Activated naive CD4-positive, alpha-beta T cell (primary cell): ENCODE data around the gene MAST4.

Experiments
- DNase-seq, 4 experiments: peaks; one replicate each; lab custom pipeline; 2025; lab: John Stamatoyannopoulos, UW

Gene MAST4

DNA sequence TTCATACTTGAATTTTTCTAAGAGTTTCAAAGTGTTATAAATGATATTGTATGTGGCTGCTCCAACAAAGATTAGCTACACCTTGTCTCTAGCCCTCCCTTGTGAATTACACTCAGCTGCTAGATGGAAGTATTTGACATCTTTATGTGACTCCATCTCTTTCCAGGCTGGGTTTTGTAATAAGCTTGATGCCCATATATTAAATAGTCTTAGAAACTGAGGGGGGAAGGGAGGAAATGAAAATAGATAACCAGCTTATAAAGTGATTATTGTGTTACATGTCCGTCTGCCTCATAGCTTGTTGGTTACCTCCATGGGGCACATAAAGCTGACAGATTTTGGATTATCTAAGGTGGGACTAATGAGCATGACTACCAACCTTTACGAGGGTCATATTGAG lies 537.0 kb downstream of the MAST4 start:
- no peak for DNase-seq

DNA sequence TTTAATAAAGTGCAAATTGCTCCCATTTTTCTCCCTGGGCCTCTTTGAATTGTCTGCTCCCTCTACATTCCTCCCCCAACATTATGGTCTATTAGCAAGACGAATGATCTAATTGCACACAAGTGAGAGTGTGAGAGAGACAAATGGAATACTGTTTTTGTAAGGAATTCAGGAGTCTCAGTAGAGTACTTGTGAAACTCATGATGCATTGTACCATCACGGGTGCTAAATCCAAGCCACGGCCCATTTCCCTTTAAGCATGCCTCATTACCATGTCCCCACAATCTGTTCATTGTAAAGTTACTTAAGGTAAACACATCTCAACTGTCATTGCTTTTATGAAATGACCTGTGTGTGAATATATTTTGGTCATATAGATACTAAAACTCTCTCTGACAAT lies 537.6 kb downstream of the MAST4 start:
- no peak for DNase-seq

DNA sequence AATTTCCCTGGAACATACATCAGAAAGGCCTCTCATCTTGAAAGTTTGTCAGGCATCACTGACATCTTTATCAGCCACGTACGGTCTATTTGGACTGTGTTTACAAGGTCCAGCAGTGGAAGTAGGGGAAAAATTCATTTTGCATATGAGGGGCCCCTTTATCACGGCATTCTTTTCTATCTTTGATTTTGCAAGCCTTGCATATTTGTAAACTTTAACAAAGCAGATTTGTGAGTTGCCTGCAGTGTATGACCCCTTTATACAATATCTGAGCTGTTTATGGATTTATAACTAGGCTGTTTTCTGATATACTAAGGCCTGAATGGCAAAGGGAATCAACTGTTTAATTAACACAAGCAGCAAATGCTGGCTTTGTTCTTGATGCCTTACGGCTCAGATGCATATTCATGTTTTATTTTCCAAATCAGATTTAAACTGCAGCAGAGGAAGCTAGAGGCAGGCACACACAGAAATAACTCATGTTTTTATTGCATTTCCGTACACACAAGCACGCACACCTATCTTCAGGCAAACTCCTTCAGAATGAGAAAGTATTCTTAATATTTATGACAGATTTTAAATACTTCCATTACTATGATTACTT lies 539.3 kb downstream of the MAST4 start:
- DNase-seq, result no peak

GRCh38 chr5:67139030-67139429 lies 542.8 kb downstream of the MAST4 start:
- no peak for DNase-seq

DNA sequence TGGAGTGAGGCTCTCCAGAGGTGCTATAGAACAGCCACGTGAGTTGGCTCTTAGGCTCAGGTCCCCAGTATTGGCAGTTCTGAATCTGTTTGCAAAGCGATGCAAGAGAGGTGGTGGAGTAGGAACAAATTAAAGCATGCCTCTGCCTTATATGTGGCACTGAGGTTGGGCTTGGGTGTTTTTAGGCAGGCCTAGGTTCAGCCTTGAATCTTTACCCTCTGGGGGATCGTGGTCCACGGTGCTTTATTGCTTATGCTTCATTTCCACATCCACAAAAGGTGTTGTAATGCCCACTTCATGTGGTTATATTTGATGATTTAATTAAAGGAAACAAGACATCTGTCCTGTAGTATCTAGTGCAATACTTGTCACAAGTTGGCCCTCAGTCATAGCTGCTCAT lies 544.2 kb downstream of the MAST4 start:
- DNase-seq, result no peak

GRCh38 chr5:67141644-67142043 lies 545.5 kb downstream of the MAST4 start:
- DNase-seq, result no peak

DNA sequence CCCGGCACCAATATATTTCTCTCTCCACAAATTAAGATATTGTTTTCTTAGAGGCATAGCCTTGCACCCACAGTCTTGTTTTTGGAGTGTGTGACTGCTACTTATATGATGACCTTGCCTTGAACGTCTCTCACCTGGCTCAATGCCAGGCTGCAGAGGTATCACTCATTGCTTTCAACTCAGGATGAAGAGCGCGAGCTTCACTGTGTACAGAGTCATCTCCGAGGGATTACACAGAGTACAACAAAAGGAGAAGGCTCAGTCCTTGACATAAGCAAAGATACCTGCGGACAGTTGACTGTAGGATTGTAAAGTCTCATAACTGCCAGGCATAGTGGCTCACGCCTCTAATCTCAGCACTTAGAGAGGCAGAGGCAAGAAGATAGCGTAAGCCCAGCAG lies 546.6 kb downstream of the MAST4 start:
- DNase-seq, result no peak

DNA sequence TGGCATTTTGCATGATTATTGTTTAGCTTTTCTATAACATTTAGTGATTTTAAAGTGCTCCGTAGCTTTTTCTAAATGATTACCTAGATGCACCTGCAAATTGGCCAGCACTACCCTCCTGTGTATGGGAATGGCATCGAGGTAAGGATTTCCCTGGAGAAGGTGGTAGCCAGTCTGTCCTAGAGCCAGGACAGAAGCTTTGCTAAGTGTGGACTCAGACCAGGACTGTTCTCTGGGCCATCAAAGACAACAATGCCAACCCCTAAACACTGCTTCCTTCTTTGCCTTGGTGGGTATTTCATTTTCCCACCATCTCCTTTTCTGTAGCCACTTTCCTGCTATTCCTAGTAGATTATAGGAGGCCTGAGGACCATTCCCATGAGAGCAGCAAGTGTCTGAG lies 547.4 kb downstream of the MAST4 start:
- DNase-seq, result no peak

DNA sequence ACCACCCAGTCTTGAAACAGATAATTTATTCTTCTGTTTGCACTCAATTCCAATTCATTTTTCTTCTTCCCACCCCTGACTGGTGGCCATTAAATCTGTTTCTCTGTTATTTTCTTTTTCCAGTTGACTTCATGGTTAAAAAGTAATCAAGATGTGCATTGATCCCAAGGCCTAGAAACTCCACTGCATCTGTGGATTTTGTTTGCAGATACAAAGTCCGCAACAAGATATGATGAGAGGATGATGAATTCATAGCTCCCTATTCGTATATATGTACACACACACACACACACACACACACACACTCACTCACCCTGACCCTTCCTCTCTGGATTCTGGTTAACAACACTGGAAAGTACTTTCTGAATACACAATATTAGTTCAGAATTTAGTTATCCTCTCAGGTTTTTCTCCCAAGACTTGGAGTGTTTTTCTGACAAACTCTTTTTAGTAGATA lies 548.0 kb downstream of the MAST4 start:
- no peak for DNase-seq

- no peak for DNase-seq
Observed at GRCh38 chr5:67146574-67146973, 550.4 kb downstream of the MAST4 start.

DNA sequence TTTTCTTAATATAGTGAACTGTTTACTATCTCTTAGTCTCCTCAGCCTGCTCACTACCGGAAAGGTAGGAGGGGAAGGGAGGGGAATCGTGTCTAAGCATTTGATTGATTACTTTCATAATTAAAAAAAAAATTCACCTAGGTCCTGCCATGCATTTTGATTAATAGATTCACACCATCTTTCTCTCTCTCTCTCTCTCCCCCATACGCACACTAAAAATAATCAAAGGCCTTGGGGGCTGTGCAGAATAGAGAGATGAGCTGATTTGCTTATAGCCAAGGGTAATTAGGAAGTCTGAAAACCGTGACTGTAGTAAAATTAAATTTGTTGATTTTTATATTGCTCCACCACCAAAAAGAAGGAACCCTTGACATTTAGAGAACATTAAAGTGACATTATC lies 550.8 kb downstream of the MAST4 start:
- DNase-seq, result no peak

- no peak for DNase-seq
Observed at GRCh38 chr5:67147760-67148159, 551.6 kb downstream of the MAST4 start.

DNA sequence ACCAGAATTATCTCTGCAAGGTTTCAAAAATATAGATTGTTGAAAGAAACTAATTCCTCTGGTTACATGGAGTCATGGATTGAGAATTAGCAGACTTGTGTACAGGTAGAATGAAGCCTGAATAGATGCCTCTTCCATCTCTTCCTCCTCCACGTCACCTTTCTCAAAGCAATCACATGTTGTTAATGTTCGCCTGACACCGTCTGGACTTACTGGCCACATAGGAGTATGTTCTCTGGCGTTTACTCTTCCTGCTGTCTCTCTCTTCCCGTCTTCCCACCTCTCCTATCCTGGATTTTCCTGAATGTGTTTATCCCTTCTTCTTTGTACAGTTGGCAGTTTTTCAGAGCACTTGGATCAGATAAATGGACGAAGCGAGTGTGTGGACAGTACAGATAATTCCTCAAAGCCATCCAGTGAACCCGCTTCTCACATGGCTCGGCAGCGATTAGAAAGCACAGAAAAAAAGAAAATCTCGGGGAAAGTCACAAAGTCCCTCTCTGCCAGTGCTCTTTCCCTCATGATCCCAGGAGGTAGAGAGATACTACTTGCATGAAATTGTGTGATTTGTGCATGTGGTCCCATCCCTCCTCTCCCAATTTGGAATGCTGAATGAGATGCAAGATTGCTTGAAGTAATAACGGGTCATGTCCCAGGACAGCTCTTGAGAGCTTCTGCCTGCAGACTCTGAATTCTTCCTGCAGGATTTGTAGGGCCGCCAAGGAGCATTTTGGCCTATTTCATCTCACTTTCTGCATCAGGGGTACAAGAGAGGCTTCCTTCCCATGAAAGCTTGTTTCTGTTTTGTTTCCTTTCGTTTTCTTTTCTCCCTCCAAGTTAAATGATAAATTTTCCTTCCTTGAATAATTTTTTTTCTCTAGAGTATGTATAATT lies 553.1 kb downstream of the MAST4 start:
- no peak for DNase-seq

DNA sequence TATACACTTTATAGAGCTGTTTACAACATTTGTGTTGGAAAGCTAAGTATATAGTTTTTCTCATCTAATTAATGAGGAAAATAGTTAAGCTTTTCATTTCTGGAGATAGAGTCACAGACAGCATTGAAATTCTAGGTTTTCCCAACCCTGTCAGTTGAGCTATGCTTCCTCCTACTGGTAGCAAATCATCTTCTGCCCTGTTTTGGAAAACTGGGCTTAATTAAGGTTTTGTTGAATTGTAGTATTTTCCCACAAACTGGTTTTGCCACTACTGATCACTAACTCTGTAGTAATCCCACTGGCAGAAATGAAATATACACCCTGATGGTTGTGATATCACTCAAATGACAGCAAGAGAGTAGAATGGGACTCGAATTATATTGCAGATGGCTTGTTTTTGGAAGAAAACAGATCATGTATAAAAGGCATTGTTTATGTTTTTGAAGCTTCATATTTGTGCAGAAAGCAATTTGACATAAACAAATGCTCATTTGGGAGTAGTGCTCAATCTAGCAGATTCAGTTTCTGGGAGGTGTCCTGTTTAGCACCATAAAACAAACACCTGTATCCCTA lies 553.8 kb downstream of the MAST4 start:
- no peak for DNase-seq

DNA sequence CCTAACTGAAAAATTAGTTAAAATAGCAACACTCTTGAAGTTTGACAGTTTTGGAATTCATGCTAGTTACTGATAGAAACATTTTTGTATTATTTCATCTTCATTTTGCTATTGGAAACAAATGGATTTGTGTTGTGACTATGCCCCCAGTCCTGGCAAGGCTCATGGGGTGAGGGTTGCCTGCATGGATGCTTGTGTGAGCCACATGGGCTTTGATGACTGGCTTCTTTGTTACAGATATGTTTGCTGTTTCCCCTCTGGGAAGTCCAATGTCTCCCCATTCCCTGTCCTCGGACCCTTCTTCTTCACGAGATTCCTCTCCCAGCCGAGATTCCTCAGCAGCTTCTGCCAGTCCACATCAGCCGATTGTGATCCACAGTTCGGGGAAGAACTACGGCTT lies 556.2 kb downstream of the MAST4 start:
- no peak for DNase-seq

DNA sequence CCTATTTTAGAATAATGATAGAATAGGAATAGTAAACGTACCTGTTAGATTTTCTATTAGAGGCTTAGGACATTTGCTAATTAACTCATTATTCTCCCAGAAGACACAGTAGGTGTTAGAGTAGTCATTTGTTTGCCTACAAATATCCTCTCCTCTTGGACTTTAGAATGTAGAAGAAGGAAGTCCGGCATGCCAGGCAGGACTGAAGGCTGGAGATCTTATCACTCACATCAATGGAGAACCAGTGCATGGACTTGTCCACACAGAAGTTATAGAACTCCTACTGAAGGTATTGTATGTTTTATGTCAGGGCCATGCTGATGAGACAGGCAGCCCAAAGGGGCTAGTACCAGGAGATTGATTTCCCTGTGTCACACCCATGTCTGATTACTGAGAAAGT lies 557.1 kb downstream of the MAST4 start:
- no peak for DNase-seq

- DNase-seq, result no peak
Observed at GRCh38 chr5:67154556-67155206, 558.5 kb downstream of the MAST4 start.

DNA sequence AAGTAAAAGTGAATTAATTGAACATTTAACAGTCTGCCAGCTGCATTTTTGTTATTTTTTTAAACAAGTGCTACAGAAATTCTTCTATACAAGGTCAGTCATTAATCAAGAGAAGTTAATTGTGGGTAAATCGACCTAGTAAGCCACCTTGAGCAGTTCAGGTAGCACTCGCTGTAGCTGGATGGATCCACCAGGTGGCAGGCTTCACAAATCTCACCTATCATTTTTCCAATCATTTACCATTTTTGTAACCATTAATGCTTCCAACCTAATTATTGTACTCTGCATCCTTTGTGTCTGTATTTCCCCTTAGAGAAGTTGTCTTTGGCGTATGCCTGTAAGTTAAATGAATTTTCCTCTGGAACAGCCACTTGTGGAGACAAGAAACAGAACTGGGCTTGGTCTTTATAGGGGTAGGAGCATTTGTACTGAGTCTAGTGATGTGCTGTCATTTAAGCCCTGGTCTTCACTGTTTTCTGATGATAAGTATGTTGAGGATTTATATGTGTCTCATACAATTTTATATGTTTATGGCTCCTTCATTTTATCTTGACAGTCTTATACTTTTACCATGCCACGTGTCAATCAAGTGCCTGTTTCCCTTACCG lies 560.9 kb downstream of the MAST4 start:
- DNase-seq, result peak in 2 of 4 experiments; percentile 9 to 46

DNA sequence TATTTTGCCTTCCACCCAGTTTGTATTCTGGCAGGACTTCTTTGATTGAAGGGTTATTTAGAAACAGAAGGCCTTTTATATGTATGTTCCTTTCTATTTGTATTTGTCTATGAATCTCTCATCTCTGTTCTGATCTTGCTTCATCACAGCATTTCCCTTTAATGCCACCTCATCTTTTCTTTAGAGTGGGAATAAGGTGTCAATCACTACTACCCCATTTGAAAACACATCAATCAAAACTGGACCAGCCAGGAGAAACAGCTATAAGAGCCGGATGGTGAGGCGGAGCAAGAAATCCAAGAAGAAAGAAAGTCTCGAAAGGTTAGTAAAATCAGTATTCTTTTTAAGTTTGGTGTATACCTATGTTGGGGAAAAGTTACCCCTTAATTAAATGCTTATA lies 564.1 kb downstream of the MAST4 start:
- no peak for DNase-seq

DNA sequence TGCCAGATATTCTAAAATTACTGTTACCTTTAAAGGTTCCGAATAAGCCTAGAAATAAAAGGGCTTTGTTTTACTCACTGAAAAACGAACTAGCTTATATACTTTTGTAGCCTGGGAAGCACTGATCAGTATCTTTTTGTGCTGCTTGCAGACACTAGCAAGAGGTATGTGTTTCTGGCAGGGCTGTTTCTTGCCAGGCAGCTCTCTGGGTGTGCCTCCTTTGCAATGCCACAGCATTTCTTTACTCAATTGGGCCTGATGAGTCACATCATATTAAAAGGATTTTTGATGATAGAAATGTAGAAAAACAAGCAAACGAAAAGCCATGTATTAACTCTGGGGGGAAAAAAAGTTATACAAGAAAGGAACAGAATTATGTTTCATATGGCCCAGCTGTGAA lies 564.8 kb downstream of the MAST4 start:
- DNase-seq, result peak in 2 of 4 experiments; percentile 22 to 27

DNA sequence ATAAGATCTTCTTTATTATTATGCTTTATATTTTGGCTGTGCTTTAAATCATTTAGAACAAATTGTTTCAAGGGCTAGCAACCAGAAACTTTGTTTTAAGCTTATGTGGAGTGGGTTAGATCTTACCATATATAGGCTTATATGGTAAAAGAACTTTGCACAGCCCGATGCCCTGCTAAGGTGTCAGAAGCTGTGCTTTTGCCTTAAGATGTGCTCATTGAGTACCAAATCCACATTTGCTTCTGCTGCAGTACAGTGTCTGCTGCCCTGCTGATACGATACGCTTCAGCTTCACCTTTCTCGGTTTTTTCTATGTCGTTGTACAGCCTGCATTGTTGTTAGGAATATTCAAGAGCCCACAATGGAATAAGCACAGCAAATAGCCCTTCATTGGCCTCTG lies 565.6 kb downstream of the MAST4 start:
- no peak for DNase-seq

GRCh38 chr5:67163231-67163756 lies 567.1 kb downstream of the MAST4 start:
- no peak for DNase-seq
